ENCODE data around the gene LY6G5B.

LY6G5B gene

GRCh38 chr6:31669676-31670075 is at the start of gene LY6G5B:
Gene LY6G5B (plus strand): TSS chr6:31669976. CDS start chr6:31670951, 975 bp downstream.
- DNase-seq (ENCODE audit: low read depth in 3 of 3), result no peak

GRCh38 chr6:31620586-31621319 is 49.0 kb upstream of the LY6G5B start, which contains the start of gene PRRC2A:
Gene PRRC2A (plus strand): TSS chr6:31620715. CDS start chr6:31622790, 2,075 bp downstream.
- peak; percentile 68 to 96 (median 69) for DNase-seq (ENCODE audit: low read depth in 3 of 3)

GRCh38 chr6:31621320-31621939 is 48.3 kb upstream of the LY6G5B start:
- no peak for DNase-seq (ENCODE audit: low read depth in 3 of 3)

GRCh38 chr6:31621991-31622390 is 47.8 kb upstream of the LY6G5B start:
- DNase-seq (ENCODE audit: low read depth in 3 of 3), result no peak

GRCh38 chr6:31622684-31623091 is 47.1 kb upstream of the LY6G5B start:
- no peak for DNase-seq (ENCODE audit: low read depth in 3 of 3)

GRCh38 chr6:31624070-31624469 is 45.7 kb upstream of the LY6G5B start:
- no peak for DNase-seq (ENCODE audit: low read depth in 3 of 3)

GRCh38 chr6:31626952-31627351 is 42.8 kb upstream of the LY6G5B start:
- no peak for DNase-seq (ENCODE audit: low read depth in 3 of 3)

- no peak for DNase-seq (ENCODE audit: low read depth in 3 of 3)
Observed at GRCh38 chr6:31627690-31628287, 42.0 kb upstream of the LY6G5B start.

- no peak for DNase-seq (ENCODE audit: low read depth in 3 of 3)
Observed at GRCh38 chr6:31629014-31629413, 40.8 kb upstream of the LY6G5B start.

GRCh38 chr6:31630177-31630934 is 39.4 kb upstream of the LY6G5B start:
- DNase-seq (ENCODE audit: low read depth in 3 of 3), result no peak

GRCh38 chr6:31631209-31631608 is 38.6 kb upstream of the LY6G5B start:
- no peak for DNase-seq (ENCODE audit: low read depth in 3 of 3)

- no peak for DNase-seq (ENCODE audit: low read depth in 3 of 3)
Observed at GRCh38 chr6:31631681-31632278, 38.0 kb upstream of the LY6G5B start.

GRCh38 chr6:31632279-31632946 is 37.4 kb upstream of the LY6G5B start:
- no peak for DNase-seq (ENCODE audit: low read depth in 3 of 3)

GRCh38 chr6:31633447-31633846 is 36.3 kb upstream of the LY6G5B start:
- no peak for DNase-seq (ENCODE audit: low read depth in 3 of 3)

- DNase-seq (ENCODE audit: low read depth in 3 of 3), result no peak
Observed at GRCh38 chr6:31634131-31634530, 35.6 kb upstream of the LY6G5B start.

GRCh38 chr6:31634969-31635575 is 34.7 kb upstream of the LY6G5B start:
- DNase-seq (ENCODE audit: low read depth in 3 of 3), result no peak

- no peak for DNase-seq (ENCODE audit: low read depth in 3 of 3)
Observed at GRCh38 chr6:31636698-31637596, 32.8 kb upstream of the LY6G5B start.

GRCh38 chr6:31639043-31639442 is 30.7 kb upstream of the LY6G5B start:
- no peak for DNase-seq (ENCODE audit: low read depth in 3 of 3)

- DNase-seq (ENCODE audit: low read depth in 3 of 3), result no peak
Observed at GRCh38 chr6:31639449-31639861, 30.3 kb upstream of the LY6G5B start.

GRCh38 chr6:31640612-31641011 is 29.2 kb upstream of the LY6G5B start:
- DNase-seq (ENCODE audit: low read depth in 3 of 3), result no peak
